GM21723 (cell line): ENCODE results near the gene ABHD2.

Experiments used
- ATAC-seq: cut with Tn5 transposase; IDR thresholded peaks from one replicate; pipeline ENCODE4 v1.9.1; 2021; ENCODE audit warnings: mild to moderate bottlenecking, moderate library complexity; ENCODE audit not compliant: unreplicated experiment

Gene ABHD2

DNA sequence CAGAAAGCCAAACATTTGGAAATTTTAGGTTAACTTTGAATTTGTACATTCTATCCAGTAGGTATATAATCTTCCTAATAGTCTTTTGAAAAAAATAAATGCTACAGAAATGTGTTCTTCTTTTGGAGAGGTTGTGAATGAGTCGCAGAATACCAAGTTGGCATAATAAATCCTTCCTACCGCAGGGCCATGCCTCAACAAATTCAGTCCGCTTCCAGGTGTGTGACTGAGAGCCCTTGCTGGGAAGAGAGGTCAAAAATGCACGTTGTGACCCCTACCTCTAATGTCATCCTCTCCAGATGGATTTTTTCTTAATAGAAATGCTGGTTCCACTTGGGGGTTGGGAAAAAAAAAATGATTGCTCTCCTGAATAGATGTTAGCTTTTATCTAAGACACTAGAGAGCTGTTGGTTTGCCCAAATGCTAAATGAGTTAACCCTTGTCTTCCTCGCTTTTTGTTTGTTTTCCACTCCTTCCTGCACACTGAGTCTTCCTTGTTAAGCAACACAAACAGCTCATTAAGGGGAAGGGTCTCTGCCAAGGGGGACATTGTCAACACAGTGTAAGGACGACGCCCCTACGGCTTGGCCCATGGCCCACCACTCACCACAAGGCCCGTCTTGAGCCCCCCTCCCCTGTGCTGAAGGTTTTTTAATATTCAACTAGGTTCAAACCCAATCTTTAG lies 99.2 kb downstream of the ABHD2 start:
- ATAC-seq = no peak

DNA sequence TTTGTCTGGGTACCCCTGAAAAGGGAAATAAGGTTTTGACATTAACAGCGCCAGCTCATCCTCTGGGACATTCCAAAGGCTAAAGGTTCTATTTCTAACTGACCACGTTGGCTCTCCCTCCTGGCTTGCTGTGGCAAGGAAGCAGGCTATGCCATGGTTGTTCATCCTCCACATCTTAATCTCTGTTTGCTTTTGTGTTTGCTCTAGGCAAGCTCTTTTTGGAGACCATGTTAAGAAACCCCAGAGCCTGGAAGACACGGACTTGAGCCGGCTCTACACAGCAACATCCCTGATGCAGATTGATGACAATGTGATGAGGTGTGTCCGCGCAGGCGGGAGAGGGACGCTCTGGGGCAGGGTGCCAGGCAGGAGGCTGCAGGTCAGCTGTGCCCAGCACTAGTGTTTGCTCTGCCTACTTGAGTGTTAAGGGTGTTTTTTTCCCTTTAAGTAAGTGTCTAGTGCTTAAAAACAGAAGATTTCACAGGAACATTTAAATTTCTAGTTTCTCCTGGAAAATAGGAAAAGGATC lies 99.8 kb downstream of the ABHD2 start:
- ATAC-seq = no peak

DNA sequence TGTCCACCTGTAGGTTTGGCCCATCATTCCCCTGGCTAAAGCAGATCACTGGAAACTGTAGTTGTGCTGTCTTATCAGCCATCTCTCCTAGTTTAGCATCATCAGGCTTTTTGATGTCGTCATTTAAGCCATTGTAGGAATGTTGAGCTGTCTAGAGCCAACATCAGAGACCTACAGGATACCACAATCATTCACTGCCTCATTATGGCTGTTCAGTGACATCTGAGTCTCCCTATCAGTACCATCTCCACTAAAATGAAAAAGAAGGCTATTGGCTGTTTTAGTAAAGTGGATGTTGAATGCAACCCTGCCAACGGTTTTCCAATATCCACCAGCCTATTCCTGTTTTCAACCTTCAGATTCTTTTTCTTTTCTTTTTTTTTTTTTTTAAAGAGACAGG lies 103.9 kb downstream of the ABHD2 start:
- no peak for ATAC-seq

DNA sequence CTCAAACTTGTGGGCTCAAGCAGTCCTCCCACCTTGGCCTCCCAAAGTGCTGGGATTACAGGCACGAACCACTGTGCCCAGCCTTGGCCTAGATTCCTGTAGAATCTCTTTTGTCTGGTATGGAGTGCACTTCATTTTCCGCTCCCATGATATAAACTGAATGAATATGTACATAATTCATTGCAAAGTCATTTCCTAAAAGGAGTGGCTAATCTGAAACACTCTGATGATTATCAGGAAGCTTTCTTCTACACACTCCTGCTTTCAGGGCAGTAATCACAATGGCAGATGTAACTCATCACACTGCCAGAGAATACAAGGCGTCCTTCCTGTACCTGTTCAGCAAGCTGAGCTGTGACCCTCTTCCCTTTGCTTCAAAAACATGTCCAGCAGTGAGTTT lies 104.5 kb downstream of the ABHD2 start:
- ATAC-seq = no peak

DNA sequence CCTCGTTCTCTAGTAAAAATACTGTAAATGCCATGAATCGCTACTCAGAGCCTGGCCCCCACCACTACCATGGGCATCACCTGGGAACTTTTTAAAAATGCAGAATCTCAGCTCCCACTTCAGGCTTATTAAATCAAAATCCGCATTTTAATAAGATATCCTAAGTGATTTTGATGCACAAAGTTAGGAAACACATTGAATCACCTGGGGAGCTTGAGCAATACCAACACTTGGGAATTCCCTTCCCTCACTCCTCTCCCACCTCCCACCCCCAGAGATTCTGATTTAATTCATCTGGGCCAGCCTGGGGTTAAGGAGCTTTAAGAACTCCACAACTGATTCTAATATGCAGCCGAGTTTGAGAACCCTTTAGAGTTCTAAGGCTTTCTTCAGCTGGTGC lies 106.4 kb downstream of the ABHD2 start:
- ATAC-seq = no peak

DNA sequence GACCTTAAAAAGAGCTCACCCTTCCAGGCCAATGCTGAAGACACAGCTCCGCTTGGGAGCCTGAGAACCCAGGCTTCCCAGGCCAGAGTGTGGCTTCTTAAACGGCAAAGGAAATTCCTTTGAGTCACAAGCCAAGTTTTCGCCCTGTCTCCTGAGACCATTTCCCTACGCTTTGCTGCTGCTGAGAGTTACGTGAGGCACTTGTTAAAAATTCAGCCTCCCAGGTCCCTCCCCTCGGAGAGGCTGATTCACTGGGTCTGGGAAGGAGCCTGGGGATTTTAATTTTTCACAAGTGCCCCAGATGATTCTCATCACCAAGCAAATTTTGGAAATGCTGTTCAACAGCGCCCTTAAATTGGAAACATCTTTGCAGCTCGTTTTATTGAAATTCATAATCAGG lies 107.6 kb downstream of the ABHD2 start:
- ATAC-seq = no peak

DNA sequence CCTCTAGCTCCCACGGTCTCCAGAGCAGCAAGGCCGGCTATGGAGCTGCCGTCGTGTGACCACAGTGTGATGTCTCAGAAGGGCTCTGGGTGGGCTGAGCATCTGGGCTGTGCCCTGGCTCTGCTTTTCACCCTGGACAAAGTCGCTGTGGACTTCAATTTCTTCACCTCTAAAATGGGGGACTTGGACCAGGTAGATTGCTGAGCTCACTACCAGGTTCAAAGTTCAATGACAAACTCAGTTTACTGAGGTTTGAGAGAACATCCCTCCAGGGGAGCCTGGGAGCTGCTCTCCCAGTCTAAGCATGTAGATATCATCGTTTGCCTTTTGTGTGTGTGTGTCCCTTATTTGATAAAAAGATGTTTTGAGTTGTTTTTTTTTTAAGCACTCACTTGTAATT lies 108.0 kb downstream of the ABHD2 start:
- no peak for ATAC-seq

DNA sequence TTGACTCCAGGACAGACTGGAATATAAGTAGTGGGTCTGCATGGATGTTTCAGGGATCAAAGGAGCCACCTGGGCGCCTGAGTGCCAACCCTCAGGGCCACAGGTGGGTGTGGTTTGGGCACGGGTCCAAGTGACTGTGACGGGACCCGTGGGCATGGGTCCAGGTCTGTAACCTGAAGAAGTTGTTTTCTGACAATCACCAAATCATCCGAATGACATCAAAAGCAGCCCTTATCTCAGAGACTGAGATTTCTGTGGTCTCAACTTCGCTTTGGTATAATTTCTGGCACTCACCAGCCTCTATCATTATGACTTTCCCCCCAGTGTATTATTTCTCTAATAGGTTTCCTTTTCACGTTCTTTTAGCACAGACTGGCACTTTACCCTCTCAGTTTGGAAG lies 108.7 kb downstream of the ABHD2 start:
- ATAC-seq = no peak

DNA sequence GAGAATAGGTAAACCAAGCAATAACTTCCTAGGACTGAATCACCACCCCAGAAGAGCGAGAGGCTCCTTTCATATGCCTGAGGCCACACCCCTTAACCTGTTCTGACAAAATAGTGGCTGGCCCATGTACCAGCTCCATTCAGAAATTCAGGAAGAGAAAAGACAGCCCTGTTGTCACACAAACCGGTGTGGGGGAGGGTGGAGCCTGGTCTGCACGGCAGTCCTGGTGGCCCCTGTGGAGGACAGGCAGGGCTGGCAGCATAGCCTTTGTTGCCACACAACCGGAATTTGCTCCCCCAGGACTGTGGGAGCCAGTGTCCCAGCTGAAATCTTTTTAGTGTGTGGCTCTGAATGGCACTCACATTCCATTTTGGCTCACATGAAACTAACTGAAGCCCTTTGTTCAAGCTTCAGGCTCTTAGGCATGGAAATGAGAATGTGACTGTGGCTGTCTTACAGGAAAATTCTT lies 109.3 kb downstream of the ABHD2 start:
- ATAC-seq = no peak

DNA sequence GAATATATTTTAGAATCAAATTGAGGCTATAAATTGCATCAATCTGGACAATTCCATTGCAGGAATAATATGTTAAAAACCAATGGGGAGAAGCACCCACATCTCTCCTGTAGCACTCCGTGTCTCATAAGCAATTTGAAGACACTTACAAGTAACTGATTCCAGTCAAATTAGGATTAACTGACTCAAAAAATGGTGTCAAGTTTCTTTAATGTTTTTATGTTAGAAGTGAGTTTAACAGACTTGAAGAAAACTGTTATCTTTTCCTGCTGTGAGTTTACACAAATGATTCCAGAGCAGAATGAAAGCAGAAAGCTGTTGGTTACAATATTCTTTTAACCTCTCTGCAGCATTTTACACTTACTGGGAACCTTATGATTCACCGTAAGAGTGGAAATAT lies 109.9 kb downstream of the ABHD2 start:
- no peak for ATAC-seq

DNA sequence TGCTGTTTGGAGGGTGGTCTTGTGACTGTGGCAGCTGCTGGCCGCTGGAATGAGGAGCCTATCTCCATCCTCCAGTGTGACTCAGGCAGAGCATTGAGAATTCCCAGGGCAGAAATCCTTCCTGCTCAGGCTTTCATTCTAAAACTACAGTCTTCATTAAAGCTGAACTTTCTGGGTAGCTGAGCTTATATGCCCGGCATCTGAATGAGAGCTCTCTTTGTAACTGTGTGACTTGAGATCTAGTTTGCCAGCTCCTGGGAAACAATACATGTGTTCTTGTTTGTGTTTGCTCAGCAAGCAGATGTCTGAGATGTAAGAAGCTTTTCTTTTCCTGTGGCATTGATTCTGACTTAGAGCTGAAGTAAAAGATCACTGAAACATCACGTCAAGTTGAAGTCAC lies 110.7 kb downstream of the ABHD2 start:
- ATAC-seq = no peak

DNA sequence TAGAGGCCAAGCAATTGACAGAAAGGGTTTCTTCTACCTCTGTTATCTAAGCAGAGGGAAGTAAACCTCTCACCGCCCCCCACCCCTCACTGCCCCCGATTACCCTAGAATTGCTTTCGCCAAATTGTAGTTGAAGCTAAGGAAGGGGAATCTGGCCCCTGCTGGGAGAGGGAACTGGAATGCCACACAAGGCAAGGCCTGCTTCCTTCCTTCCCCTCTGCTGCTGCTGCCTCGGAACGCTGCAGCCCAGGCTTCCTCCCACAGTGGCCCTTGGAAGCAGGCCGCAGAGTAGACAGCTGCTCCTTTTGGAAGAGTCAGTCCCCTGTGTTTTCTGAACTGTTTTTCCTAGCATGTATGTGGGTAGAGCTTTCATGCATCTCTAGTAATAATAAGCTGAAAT lies 111.5 kb downstream of the ABHD2 start:
- ATAC-seq = no peak

DNA sequence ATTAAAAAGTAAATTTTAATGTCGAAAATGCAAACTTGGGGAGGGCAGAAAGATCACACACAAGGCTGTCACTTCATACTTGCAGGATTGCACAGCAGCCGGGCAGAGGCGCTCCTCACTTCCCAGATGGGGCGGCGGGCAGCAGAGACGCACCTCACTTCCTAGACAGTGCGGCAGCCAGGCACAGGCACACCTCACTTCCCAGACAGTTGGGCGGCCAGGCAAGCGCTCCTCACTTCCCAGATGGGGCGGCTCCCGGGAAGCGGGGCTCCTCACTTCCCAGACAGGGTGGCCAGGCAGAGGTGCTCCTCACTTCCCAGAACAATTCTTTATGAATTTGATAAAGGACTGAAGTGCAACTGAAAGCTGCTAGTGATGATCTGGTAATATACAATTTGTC lies 111.9 kb downstream of the ABHD2 start:
- no peak for ATAC-seq

DNA sequence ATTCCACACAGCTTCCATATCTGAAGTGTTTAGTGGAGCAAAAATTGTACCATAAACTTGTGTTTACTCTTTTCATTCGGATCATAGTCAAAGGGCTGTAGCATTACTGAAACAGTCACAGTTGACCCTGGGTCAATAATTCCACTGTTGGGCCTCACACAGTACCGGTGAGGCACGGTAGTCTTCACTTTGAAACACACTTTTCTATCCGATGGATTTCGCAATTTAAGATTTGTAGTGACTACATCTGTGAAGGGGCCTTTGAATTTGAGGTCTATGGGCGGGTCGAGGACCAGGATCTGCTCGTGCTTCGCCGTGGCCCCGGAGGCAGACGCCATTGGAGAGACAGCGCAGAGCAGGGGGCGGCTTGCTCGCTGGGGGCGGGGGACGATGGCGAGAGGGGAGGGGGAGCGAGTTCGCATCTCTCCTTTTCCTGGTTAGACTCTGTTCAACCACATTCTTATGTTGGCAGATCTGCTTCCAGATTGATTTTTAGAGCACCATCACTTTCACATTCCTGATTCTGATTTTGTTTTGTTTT lies 113.3 kb downstream of the ABHD2 start:
- no peak for ATAC-seq

DNA sequence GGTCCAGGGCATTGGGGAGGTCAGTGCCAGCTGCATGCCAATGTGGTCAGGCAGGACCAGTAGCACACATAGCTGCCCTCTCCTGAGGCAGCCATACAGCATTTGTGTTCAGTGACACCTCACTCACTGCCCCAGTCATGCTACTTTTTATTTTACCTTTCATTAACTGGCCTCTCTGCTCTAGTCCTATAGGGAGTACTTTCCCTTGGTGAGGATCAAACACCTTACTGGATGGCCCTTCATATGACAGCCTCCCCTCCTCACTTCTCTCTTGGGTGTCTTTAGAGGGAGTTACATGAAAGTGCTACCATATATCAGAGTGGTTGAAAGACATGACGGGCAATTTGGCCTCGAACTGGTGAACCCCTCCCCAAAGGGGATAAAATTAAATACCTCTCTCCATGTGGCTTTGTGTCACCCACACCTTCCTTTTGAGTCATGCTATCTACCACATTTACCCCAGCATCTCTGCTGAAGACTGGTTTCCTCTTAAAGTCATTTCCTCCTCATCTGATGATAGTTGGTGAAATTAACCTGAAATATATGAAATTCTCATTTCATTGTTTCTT lies 115.5 kb downstream of the ABHD2 start:
- no peak for ATAC-seq

DNA sequence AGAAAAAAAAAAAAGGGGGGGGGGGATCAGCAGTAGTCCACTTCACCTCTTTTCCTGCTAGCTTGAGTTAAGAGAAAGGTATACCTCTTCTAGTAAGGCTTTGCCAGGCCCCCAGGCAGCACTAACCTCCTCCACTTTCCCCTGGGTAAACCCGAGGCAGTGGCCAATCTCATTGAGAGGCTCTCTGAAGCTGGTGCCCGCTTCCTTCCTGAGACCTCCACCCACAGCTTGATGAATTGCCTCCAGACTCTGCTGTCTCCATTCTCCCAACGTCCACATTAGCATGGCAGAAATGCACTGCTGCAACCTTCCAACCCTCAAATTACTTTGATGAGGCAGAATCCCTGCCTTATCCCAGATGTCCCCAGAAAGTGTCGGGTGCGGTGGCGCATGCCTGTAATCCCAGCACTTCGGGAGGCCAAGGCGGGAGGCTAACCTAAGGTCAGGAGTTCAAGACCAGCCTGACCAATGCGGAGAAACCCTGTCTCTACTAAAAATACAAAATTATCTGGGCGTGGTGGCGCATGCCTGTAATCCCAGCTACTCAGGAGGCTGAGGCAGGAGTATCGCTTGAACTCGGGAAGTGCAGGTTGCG lies 117.8 kb downstream of the ABHD2 start:
- ATAC-seq = no peak

DNA sequence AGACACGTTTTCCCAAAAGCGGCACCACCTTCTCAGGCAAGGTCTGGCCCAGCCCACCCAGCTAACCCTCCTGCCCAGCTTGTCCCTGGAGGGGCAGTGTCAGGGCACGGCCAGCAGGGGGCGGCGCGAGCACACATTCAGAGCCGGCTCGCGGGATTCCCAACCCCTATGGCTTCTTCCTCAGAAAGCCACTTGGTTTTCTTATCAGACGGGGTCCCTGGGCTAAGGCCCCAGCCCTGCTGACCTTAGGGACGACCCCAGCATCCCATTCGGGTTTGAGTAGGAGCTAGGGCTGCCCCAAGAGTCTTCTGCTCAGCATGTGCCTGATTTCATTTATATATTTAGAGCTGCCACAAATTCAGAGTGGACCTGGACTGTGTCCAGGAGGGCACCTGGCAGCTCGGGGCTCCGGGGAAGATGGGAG lies 118.7 kb downstream of the ABHD2 start:
- peak; percentile 87 for ATAC-seq

DNA sequence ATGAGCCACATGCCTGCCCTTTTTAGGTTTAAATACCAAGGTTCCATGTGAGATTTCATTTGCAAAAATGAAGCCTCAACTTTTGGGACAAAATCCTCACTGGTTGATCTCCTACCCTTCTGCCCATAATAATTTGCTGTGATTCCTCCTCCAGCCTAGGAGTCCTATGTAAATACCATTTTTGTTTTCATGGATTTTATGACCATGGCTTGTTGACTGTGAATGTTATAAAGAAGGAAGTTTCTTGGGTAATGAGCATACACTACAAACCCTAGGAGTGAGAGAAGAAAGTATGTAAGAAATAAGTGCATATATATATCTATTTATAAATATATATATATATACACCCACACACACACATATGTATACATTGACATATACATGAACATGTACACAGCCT lies 120.0 kb downstream of the ABHD2 start:
- ATAC-seq = no peak

DNA sequence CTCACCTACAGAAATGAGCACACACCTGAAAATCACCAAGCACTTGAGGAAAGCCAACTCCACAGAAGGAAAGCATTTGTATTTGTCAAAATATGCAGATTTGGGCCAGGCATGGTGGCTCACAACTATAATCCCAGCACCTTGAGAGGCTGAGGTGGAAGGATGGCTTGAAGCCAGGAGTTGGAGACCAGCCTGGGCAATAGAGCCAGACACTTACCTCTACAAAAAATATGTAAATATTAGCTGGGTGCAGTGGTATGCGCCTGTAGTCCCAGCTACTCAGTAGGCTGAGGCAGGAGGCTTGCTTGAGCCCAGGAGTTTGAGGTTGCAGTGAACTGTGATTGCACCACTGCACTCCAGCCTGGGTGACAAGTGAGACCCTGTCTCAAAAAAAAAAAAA lies 120.8 kb downstream of the ABHD2 start:
- ATAC-seq = no peak

DNA sequence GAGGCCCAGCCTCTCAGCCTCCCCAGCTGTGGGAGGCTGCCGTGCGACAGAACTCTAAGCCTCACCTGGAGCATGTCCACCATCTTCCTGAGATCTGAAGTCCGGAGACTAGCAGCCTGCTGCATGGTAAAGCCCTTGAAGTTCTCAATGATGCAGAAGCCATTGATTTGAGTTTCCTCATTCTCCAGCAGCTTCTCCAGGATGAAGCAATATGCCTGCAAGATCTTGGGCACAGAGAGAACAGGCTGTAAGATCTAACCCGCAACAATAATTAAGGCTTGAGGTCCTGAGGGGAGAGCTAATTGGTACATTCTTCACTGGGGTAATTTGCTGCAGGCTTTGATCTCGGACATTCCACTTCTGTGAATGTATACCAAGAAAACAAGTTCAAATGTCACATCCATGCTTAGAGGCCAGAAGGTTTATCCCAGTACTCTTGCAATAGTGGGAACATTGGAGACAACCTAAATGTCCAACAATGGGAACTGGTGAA lies 123.5 kb downstream of the ABHD2 start:
- no peak for ATAC-seq

DNA sequence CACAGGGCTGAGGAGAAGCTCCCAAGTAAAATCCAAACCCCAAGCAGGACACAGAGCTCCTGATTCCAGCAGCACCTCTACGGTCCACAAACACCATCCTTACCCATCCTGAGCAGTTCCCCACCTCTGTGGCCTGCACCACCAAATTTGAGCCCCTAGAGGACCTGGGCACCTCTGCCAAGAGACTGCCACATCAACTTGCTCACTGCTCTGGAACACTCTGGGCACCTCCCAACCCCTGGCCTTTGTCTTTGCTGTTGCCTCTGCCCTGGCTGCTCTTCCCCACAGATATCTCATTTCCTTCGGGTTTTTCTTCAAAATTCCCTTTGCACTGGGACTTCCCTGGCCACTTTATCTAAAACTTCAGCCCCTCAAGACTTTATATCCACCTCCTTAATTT lies 127.4 kb downstream of the ABHD2 start:
- ATAC-seq = no peak

DNA sequence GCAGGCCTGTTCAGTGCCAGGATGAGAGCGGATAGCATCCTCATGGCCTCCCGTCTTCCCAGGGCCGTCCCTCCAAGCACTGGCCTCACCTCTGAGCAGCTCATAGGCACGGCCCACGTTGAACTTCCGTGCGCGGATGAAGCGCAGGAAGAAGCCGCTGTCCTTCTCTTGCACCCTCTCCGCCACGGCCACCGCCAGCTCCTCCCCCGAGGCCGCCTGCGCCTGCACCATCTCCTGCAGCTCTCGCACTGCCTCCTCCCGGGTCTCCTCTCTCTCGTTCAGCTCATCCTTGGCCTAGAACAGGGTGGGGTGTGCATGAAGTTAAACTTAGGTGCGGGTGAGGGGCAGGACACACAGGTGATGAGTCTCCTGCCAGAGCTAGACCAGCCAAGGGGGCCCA lies 128.8 kb downstream of the ABHD2 start:
- no peak for ATAC-seq
